SIG-M5 treated with dmso at 0.1 percent for 504 hours (cell line): ENCODE data around the gene LAMA3.
"Not testable (repeated sequence)": the region's sequence is repeated elsewhere in the genome, so short reads cannot be mapped to it uniquely, and the experiment has no call there.

Experiments used
- DNase-seq: peaks from one replicate; lab custom pipeline; 2025; ENCODE audit not compliant: unreplicated experiment; lab: John Stamatoyannopoulos, UW

Gene LAMA3

DNA sequence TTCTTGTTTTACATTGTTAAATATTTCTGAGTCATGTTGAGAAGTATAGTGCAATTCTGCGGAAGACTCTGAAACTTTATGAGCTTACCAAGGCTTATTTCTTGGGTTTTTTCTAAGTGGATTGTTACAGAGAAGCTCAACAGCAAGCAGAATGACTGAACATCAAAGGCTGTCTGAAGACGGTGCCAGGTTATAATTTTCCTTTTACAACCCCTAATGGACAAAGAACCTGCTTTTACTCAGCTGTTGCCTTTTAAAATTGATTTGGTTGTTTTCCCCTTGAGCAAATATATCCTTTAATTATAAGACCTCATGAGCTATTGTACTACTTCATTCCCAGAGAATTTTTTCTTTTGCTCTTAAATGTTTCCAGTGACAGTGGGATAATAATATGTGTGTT is 41.6 kb downstream of the LAMA3 start:
- DNase-seq: no peak

DNA sequence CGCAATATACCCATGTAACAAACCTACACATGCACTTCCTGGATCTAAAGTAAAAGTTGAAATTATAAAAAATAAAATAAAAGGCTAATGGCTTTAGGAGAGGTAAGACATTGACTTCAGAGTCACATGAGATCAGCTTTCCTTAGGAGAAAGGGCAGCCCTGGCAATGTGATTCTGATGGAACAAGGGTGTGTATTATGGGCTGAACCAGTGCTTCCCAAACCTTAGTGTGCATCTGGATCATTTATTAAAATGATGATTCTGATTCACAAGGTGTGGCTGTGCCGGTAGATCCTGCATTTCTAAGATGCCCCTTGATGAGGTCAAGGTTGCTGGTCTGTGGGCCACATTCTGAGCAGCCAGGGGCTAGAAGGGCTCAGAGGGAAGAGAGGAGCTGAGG is 42.6 kb downstream of the LAMA3 start:
- no peak for DNase-seq

DNA sequence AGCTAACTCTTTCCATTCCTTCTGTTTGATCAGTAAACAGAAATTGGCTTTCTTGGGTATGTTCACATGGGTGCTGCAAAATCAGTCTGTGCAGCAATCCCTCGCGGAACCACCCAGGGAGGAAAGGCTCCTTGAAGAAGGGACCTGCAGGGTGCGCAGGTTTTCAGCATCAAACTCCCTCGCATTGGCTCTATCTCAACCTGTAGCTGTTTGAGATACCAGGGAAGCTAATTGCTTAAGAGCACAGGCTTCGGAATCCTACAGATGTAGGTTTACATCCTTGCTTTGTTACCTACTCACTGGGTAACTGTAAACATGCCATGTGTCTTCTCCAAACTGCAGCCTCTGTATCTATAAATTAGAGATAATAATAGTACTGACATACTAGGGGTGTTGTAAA is 43.2 kb downstream of the LAMA3 start:
- no peak for DNase-seq

DNA sequence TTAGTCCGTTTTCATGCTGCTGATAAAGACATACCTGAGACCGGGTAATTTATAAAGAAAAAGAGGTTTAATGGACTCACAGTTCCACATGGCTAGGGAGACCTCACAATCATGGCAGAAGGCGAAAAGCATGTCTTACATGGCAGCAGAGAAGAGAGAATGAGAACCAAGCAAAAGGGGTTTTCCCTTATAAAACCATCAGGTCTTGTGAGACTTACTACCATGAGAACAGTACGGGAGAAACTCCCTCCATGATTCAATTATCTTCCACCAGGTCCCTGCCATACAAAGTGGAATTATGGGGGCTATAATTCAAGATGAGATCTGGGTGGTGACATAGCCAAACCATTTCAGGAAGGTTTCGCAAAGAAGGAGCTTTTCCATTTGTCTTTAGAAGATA is 44.0 kb downstream of the LAMA3 start:
- not testable (repeated sequence) for DNase-seq

DNA sequence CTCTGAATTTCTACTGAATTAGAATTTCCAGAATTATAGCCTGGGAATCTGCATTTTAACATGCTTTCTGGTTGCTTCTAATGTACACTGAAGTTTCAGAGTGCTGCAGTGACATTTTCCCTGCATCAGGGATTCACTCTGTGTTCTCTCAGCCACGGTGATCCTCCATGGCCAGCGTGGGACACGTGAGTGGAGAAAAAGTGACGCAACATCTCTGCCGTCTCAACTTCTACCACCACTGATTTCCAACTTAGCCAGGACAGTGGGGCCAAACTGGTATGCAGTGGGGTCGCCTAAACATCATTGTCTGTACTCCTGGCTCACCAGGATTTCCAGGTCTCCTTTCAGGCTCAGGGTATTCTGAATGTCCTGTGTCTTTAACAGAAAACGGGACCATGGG is 44.6 kb downstream of the LAMA3 start:
- no peak for DNase-seq

DNA sequence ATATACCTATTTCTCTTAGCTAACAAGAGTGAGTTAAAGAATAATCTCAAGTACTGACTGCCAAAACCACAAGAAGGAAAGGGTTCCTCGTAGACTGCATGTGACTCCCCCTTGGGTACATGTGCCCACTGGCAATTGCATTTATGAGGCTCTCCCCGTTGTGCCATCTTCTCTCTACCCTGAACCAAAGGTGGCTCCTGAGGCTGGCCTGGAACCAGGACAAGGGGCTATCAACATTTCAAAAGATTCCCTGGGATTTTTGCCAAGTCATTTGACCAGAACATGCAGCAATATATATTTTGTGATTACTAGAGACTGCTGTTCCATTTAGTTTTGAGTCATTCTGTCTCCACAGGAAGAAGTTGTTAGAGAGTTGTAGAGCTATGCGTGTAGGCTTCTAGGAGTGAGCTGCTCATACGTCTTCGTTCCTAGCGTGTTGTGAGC is 45.8 kb downstream of the LAMA3 start:
- DNase-seq: peak; percentile 19

DNA sequence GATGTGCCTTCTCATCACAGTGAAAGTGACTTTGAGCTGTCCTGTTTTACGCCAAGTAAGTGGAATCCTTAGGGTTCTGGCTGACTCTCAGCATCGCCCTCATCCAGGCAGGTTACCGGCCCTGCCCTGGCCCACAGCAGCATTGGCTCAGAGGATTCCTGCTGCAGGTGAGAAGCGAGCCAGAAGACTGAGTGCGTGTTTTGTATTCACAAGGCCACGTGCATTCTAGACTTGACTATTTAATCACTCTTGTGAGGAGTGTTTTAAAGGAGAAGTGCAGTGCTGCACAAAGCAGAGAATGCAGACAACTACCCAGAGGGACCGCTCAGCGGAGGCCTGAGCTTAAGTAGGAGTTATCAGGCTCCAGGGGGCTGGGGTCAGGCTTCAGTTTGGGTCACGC is 48.3 kb downstream of the LAMA3 start:
- no peak for DNase-seq

DNA sequence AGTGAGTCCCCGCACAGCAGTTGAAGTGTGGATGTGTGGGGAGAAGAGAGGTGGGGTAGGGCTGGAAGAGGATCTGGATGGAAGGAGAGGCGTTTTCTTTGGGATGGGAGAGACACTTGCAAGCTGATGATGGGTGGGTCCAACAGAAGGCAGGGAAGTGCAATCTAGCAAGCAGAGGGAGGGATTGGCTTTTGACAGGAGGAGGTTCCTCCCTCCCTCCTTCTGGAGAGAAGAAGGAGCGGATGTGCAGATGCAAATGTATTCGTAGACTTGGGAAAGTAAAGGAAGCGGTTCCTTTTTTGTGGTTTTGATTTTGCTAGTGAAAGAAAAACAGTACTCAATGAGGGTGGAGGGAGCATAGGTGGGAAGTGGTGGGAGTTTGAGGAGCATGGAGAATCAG is 48.9 kb downstream of the LAMA3 start:
- DNase-seq: peak; percentile 90

DNA sequence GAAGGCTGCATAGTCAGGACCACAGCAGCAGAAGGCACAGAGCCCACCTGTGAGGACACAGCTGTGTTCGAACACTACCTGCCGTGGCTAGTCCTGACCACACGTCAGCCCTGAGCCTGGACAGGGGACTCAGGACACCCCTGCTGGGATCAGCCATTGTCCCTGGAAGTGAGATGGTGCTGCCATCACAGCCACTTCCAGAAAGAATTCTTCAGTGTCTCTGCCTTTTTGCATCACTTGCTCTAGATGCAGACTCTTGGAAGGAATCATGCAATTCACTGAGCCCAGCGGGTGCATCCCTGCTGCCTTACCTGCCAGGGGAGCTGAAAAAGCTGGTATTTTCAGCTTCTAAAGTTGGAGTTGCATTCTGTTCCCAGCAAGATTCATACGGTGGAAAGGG is 49.3 kb downstream of the LAMA3 start:
- DNase-seq: no peak

DNA sequence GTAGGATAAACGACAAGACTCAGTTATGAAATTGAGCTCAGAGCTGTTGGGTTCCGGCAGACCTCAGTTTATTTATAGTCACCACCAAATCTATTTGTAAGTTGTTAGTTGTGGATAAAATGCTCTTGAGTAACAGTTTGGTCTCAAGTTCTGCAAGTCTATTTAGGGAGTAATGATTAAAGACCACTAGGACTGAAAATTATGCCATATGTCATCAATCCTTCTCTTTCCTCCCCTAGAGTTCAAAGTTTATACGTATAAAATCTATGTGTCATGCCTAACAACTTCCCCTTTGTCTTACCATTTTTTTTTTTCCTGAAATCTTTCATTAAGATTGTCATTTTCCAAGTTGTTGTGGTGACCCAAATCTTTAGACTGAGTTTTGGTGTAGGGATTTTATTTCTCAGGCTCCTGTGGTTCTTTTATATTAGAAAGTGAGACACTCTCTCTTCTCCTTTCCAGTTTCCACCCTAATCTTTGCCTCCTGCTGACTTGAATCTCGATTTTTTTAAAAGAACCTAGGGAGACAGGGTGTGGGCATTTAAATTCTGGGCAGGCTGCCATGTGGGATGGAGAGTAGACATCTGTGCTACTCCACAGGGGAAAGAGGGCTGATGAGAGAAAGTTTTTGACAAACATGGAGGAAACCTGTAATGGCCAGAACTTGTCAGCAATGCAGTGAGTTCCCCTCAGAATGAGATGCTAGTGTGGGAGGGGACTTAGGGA is 51.0 kb downstream of the LAMA3 start:
- peak; percentile 98 for DNase-seq

DNA sequence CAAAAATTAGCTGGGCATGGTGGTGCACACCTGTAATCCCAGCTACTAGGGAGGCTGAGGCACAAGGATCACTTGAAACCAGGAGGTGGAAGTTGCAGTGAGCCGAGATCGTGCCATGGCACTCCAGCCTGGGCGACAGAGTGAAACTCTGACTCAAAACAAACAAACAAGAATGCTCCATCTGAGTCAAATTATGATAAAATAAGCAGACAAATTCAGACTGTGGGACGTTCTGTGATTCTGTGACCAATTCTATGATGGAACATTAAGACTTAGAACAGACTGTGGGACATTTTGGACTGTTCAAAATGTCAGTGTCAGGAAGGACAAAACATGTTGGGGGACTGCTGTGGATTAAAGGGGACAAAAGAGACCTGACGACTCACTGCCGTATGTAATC is 52.7 kb downstream of the LAMA3 start:
- not testable (repeated sequence) for DNase-seq

DNA sequence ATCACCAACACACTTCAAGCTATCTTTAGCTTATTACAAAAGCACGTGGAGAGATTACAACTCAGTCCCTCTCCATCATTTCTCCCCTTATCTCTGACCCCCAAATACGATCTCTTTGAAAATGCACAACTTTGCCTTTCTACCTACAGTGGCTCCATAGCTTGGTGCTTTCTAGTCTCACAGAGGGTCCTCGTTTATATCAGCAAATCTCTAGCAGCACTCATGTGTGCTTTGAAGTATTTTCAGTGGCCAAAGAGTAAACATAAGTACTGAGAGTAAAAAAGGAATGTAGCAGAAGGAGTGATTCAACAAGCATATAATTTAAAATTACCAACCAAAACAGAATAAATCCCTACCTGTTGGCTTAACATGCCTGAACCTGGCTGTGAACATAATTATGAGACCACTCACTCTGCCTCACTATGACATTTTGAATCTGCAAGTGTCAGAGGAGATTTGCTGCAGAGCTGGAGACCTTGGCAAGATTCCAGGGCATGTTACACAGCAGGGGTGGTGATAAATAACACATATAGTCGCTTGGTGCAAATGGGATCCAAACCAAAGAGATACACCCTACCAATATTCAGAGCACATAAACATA is 54.6 kb downstream of the LAMA3 start:
- no peak for DNase-seq

DNA sequence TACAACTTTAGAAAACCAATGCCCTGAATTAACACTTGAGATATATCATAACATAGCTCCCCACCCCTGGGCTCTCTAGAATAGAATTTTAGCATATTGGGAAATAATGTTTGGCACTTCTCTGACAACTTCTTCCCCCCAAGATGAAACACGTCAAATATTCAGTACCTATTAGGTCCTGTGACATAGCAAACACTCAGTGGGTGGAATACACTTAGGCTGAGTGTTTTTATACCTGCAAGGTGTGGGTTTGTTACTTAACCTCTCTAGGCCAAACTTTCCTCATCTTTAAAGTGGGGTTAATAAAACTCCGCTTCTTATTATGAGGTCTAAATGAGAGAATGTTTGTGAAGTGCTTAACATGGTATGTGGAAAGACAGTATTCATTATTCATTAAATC is 56.1 kb downstream of the LAMA3 start:
- DNase-seq: no peak

DNA sequence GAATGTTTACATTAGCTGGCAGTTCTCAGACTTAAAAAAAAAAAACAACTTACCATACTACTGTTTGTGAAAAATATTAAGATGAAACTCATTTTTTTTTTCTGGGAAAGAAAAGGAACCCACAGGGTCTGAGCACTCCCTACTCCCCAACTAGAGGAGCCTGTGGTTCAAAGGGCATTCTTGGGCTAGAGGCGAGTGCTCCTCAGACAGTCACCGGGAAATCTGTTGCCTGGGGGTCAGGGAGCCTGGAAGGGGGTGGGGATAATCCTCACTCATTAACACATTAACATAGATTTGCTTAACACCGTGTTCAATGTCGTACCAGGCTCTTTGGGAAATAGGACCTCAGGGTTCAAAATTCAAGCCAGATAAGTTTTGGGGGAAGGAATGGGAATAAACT is 57.6 kb downstream of the LAMA3 start:
- no peak for DNase-seq

DNA sequence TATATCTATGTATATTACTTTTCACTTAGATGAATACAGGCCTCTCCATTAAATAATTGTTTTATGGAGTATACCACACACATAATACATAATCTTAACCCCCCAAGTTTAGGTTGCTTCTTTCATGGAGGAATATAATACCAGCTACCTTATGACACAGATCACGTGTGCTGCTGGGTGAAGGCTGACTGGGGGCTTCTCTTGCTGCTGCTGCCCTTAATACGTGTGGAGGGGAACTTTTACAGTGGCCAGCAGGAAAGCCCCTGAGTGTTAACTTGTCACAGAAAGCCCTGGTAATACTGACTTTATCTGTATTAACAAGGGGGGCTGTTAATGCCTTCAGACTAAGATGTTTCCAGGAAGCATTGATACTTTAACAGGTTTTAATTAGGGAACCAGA is 63.1 kb downstream of the LAMA3 start:
- no peak for DNase-seq

DNA sequence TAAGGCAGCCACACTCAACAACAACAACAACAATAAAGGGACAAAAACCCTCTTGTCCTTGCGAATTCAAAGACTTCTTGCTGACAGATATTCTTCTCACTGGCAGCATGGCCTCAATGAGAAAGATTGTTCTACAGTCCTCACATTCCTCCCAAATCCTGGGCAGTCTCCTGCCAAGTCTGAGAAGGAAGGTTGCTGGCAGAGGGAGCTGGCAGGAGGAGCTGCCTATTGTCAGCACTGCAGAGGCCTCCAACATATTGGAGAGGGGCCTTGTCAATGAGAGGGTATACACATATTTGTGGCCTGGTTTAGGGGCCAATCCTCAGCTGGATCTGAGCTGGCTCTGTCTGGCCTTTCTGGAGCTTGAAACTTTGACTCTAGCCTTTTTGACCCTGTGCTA is 63.5 kb downstream of the LAMA3 start:
- DNase-seq: no peak

DNA sequence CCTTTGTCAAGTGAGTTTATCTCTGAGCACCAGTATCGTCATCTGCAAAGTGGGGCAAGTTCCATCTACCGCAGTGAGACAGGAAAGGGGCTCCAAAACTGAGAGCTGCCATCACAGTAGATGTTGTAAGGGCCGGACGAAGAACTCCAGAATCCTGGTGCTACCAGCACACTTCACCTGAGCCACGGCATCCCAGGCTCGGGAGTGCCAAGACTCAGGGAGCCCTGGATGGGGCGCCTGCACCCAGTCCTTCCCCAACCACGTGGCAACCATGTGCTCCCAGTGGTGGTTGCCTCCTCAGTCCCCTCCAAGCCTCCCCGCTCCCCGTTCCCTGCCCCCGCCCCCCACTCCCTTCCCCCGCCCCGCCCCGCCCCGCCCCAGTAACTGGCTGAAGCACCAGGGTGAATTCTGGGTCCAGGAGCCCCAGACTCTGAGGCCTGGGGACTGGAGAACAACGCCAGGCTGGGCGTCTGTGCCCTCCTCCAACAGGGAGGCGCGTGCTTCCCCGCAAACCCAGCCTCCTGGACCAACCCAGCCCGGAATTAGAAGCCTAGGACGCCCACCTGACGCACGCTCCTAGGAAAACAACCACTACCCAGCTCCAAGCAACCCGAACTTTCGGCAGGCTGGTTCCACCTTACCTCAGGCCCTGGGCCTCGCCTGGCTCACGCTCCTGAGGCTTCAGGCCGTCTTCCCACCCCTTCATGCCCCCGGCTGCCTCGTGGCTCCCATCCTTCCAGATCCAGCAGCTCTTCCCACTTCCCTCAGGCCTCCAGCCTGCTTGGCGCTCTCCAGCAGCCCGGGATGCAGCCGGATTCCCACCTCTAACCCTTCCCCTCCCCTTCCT is 67.6 kb downstream of the LAMA3 start:
- DNase-seq: no peak

DNA sequence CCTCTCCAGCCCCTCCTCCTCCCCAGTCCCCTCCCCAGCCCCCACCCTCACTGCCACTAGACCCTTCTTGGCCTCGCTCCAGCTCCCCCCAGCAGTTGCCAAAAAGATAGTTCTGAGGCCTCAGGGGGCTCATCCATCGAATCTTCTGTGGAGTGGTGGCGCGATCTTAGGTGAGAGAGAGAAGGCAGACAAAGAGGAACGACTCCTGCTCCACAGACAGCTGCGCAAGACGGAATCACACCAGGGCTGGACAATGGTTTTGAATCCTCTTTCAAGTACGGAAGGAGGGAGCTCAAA is 68.1 kb downstream of the LAMA3 start:
- no peak for DNase-seq

DNA sequence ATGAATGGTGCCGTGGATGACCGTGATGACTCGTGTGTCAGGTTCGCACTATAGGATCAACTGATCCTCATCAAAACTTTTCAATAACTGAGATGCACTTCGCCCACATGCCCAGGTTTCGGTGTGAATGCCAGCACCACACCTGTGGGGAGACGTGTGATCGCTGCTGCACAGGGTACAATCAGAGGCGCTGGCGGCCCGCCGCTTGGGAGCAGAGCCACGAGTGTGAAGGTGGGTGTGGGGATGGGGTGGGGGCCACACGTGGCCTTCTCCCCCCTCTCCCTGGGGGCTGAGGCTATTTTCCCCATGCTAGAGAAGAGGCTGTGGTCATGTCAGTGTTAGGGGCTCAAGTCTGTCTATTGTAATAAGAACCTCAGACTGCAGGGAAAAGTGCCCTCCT is 69.0 kb downstream of the LAMA3 start:
- DNase-seq: no peak

DNA sequence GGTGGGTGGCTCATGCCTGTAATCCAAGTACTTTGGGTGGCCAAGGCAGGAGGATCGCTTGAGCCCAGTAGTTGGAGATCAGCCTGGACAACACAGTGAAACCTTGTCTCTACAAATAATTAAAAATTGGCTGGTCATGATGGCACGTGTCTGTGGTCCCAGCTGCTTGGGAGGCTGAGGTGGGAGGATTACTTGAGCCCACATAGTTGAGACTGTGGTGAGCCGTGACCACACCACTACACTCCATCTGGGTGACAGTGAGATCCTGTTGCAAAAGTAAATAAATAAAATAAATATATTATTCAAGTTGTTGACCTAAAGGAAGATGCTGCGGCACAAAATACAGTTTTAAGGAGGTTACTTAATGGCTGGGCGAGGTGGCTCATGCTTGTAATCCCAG is 72.7 kb downstream of the LAMA3 start:
- no peak for DNase-seq

DNA sequence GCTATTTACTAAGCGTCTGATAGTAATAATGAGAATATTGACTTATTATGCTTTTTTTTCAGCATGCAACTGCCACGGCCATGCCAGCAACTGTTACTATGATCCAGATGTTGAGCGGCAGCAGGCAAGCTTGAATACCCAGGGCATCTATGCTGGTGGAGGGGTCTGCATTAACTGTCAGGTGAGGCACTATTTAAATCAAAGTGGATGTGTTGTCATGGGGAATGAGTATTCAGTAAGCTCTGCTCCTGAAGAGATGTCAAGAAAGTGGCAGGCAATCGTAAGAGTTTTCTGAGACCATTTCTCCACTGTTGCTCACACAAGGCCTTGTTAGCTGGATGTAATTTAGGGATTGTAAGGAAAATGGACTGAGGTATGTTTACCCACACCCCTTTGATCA is 74.1 kb downstream of the LAMA3 start:
- DNase-seq: no peak

DNA sequence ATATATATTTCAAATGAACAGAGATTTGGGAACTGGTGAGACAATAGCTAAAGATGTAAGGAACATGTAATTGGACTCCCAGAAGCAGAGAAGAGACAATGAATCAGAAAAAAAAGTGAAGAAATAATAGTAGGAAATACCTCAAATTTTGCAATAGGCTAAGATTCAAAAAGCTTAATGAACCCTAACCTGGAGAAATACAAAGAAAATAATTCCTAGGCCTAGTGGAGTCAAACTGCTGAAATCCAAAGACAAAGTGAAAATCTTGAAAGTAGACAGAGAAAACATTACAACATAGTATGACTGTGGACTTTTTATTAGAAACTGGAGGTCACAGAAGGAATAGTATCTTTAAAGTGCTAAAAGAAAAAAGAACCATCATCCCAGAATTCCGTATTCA is 76.7 kb downstream of the LAMA3 start:
- no peak for DNase-seq
